GM10266 (cell line): ENCODE results near the gene VASH1.

Experiments
- DNase-seq: peaks from one replicate; pipeline ENCODE4 v3.0.0; 2012; ENCODE audit errors: extremely low spot score
- TF ChIP-seq, protein P1 (sequence below): IDR thresholded peaks from 2 replicates; pipeline ENCODE4 v1.5.1; 2012; ENCODE audit warnings: mild to moderate bottlenecking, low read depth; ENCODE audit not compliant: control insufficient read depth, insufficient read depth; ENCODE audit errors: missing control alignments

VASH1 gene

DNA sequence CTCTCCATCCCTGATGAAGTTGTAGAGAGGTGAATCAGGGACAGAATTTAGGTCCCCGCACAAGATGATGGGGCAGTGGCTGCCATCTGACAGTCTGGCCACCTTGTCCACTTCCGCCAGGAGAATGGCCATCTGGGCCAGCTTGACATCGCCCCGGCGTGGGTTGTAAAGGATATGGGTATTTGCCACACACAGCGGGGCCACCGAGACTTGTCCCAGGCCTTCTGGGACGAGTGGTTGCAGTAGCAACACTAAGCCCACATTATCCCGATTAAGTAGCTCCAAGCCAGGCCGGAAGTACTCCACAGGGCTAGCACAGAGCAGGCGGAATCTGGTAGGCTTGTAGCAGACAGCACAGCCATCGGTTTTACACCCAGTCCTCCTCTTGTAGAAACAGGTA, 45.2 kb downstream of the VASH1 start:
- TF ChIP-seq, protein P1, sequence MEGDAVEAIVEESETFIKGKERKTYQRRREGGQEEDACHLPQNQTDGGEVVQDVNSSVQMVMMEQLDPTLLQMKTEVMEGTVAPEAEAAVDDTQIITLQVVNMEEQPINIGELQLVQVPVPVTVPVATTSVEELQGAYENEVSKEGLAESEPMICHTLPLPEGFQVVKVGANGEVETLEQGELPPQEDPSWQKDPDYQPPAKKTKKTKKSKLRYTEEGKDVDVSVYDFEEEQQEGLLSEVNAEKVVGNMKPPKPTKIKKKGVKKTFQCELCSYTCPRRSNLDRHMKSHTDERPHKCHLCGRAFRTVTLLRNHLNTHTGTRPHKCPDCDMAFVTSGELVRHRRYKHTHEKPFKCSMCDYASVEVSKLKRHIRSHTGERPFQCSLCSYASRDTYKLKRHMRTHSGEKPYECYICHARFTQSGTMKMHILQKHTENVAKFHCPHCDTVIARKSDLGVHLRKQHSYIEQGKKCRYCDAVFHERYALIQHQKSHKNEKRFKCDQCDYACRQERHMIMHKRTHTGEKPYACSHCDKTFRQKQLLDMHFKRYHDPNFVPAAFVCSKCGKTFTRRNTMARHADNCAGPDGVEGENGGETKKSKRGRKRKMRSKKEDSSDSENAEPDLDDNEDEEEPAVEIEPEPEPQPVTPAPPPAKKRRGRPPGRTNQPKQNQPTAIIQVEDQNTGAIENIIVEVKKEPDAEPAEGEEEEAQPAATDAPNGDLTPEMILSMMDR: no peak
- no peak for DNase-seq

DNA sequence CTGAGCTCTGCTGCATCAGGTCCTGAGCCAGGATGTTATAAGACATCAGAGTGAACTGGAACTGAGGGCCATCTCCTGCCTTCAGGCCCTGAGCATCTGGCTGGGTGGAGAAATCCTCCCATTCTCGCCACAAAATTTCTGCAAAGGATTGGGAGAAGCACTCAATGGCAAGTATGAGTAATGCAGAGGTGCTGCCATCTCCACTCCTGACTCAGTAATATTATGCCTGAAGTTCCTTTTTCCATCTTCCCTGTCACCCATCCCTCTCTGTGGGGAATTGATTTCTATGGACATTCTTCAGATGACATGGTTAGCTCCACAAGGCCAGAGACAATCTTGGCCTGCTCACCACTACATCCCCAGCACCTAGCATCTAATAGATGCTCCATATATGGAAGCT, 46.7 kb downstream of the VASH1 start:
- DNase-seq: no peak
- TF ChIP-seq, protein P1: no peak

- DNase-seq: no peak
- TF ChIP-seq, protein P1: no peak
Observed at GRCh38 chr14:76808990-76809389, 47.7 kb downstream of the VASH1 start.

DNA sequence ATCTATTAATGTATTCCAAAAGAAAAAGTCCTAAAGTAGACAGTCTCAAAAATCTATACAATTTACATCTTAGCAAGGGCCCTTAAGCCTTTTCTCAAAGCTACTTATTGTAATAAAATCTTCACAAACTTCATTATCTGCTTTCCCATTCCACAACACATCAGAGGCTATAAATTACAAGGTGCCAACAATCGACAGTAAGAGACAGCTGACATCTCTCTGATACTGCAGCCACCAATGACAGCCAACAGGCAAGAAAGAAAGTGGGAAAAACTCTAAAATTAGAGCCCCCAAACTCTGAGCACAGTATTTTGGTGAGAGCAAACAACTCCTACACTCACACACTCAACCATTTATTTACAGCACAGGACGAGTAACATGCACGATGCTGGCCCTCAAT, 49.3 kb downstream of the VASH1 start:
- TF ChIP-seq, protein P1: no peak
- DNase-seq: no peak

GRCh38 chr14:76810953-76811400, 49.7 kb downstream of the VASH1 start:
- TF ChIP-seq, protein P1: peak; percentile 65
- no peak for DNase-seq

DNA sequence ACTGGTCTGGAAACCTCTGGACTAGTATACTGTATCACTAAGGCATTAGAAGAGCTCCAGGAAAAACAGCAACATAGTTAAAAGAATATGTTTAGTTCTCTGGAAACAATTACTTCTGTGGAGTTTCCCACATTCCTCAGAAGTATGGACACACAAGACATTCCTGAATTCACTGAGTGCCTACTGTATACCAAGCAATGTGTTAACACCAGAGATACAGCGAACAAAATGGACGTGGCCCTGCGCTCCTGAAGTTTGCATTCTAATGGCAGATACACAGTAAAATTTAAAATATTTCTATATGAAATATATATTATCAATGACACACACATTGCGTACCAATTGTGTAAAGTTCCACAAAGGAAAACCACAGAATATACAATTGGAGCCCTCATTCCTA, 50.3 kb downstream of the VASH1 start:
- TF ChIP-seq, protein P1: no peak
- no peak for DNase-seq

GRCh38 chr14:76812093-76812421, 50.8 kb downstream of the VASH1 start:
- TF ChIP-seq, protein P1: no peak
- peak; percentile 39 for DNase-seq
